Natural killer cell treated with Interleukin-12 subunit alpha and Interleukin-12 subunit beta and Interleukin-15 and Interleukin-18, amount 100 ng/mL, for 72 hours (primary cell): ENCODE results near the gene SEPTIN7. TPM values are rescaled to one million over a fixed set of nuclear protein-coding genes. Genes with fewer than 3 reads are reported as not detected.

Source experiments
- ATAC-seq, 2 donors: fragments of 150-1000 bp; cut with Tn5 transposase in 1 of 2; sonication (Bioruptor Pico), chemical (Tn5 transposase) in 1 of 2; 2 replicates each; pipeline ENCODE4 v1.10.0; 2021
- DNase-seq: peaks from one replicate; pipeline ENCODE4 v3.0.0; 2022; ENCODE audit warnings: low spot score
- H3K27ac Mint-ChIP-seq, 2 donors: 1 replicate in 1 of 2; 2 replicates in 1 of 2; pipeline ENCODE4 v1.8.0; 2022; ENCODE audit warnings: mixed read lengths in 2 of 2, mild to moderate bottlenecking in 1 of 2, moderate library complexity in 1 of 2
- H3K27me3 Mint-ChIP-seq, 2 donors: 1 replicate in 1 of 2; 2 replicates in 1 of 2; pipeline ENCODE4 v1.8.0; 2022; ENCODE audit warnings: mixed read lengths in 2 of 2
- H3K36me3 Mint-ChIP-seq: one replicate; pipeline ENCODE4 v1.8.0; 2022; ENCODE audit warnings: mixed read lengths
- H3K4me1 Mint-ChIP-seq, 2 donors: 1 replicate in 1 of 2; 2 replicates in 1 of 2; pipeline ENCODE4 v1.8.0; 2022; ENCODE audit warnings: low read depth in 2 of 2, mixed read lengths in 2 of 2, mild to moderate bottlenecking in 1 of 2
- H3K4me3 Mint-ChIP-seq: one replicate; pipeline ENCODE4 v1.8.0; 2022; ENCODE audit warnings: mixed read lengths
- H3K9me3 Mint-ChIP-seq: 2 replicates; pipeline ENCODE4 v1.8.0; 2022; ENCODE audit warnings: mixed read lengths
- total RNA-seq, 2 donors: library from RNA; stranded (reverse); gene quantifications; one replicate each; pipeline ENCODE4 v1.2.3, GENCODE V29; 2022

Gene SEPTIN7
- total RNA-seq, 2 donors from 2014 or later = 151 to 255 TPM

DNA sequence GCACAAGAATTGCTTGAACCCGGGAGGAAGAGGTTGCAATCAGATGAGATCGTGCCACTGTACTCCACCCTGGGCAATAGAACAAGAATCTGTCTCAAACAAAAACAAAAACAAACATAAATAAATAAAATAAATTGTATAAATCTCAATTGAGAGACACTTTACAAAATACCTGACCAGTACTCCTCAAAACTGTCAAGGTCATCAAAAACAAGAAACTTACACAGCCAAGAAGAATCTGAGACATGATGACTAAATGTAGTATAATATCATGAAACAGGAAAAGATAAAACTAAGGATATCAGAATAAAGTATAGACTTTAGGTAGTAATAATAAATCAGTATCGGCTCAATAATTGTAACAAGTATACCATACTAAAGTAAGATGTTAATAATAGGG lies 26.9 kb upstream of the SEPTIN7 start:
- no peaks in the 10 kb centered on the region for H3K27me3 Mint-ChIP-seq
- no peaks in the 10 kb centered on the region for H3K36me3 Mint-ChIP-seq
- no peak for ATAC-seq
- no peak for DNase-seq
- no peaks in the 10 kb centered on the region for H3K9me3 Mint-ChIP-seq
- H3K27ac Mint-ChIP-seq = no peak overlapping the region
- H3K4me3 Mint-ChIP-seq = no peak overlapping the region
- no peaks in the 10 kb centered on the region for H3K4me1 Mint-ChIP-seq

- Mint-ChIP-seq H3K4me1 (peaks cover 0 to under 1% of the 10 kb centered on the region in 2 donors), H3K4me3 (no peak overlapping the region), H3K36me3 (no peaks in the 10 kb centered on the region), H3K27ac (no peak overlapping the region), H3K9me3 (no peaks in the 10 kb centered on the region), H3K27me3 (no peaks in the 10 kb centered on the region)
- DNase-seq (no peak), ATAC-seq (no peak)
These were observed 24.2 kb upstream of the SEPTIN7 start for GRCh38 chr7:35776686-35777085.

DNA sequence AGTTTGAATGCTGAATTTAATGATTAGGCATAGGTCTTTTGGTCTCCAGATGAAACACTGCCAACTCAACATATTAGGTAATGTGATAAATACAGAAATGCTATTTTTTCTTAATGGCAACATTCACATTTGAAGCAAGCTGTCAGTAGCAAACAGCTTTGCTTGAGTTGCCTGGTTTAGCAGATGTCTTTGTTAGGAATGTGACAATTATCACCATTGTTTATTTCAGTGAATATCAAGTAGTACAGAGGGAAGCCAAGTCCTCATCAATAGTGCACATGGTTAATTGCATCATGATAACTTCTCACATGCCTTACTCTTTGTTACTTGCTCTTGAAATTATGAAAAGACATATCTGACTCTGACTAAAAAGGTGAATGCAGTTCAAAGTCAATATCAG lies 23.7 kb upstream of the SEPTIN7 start:
- H3K4me3 Mint-ChIP-seq = no peak overlapping the region
- no peaks in the 10 kb centered on the region for H3K36me3 Mint-ChIP-seq
- no peak for ATAC-seq
- H3K9me3 Mint-ChIP-seq = no peaks in the 10 kb centered on the region
- no peak overlapping the region for H3K27ac Mint-ChIP-seq
- H3K4me1 Mint-ChIP-seq = peaks cover 0 to 3% of the 10 kb centered on the region in 2 donors
- DNase-seq = no peak
- no peaks in the 10 kb centered on the region for H3K27me3 Mint-ChIP-seq

DNA sequence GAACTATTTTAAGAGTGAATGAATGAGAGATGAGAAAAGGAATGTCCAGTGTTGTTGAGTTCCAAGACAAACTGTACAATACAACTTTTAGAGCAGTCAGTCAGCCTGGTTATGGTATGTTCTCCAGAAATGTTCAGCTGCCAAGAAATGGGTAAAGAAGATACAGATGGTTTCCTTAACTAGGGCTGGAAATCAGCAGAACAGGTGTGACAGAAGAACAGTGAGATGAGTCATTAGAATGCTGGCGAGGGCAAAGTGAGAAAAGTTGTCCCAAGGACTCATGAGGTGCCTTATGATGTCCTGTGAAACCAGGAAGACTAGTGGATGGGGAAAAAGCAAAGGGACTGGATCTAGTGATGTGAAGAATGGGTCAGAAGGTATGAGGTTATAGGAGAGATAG lies 20.8 kb upstream of the SEPTIN7 start:
- H3K36me3 Mint-ChIP-seq = no peaks in the 10 kb centered on the region
- ATAC-seq (no peak), DNase-seq (no peak)
- H3K4me1 Mint-ChIP-seq = peaks cover 0 to 3% of the 10 kb centered on the region in 2 donors
- no peak overlapping the region for H3K27ac Mint-ChIP-seq
- H3K27me3 Mint-ChIP-seq = no peaks in the 10 kb centered on the region
- no peaks in the 10 kb centered on the region for H3K9me3 Mint-ChIP-seq
- H3K4me3 Mint-ChIP-seq = no peak overlapping the region

GRCh38 chr7:35781200-35781701 lies 19.6 kb upstream of the SEPTIN7 start:
- ATAC-seq = no peak
- no peaks in the 10 kb centered on the region for H3K36me3 Mint-ChIP-seq
- peaks cover 0 to 3% of the 10 kb centered on the region in 2 donors for H3K4me1 Mint-ChIP-seq
- no peaks in the 10 kb centered on the region for H3K27me3 Mint-ChIP-seq
- H3K4me3 Mint-ChIP-seq = no peak overlapping the region
- no peaks in the 10 kb centered on the region for H3K9me3 Mint-ChIP-seq
- no peak overlapping the region for H3K27ac Mint-ChIP-seq
- no peak for DNase-seq

- Mint-ChIP-seq H3K4me3 (no peak overlapping the region), H3K27ac (no peak overlapping the region), H3K4me1 (peaks cover 0 to 3% of the 10 kb centered on the region in 2 donors), H3K27me3 (no peaks in the 10 kb centered on the region), H3K9me3 (no peaks in the 10 kb centered on the region), H3K36me3 (no peaks in the 10 kb centered on the region)
- ATAC-seq (no peak), DNase-seq (no peak)
These were observed 18.9 kb upstream of the SEPTIN7 start for GRCh38 chr7:35781767-35782515.

DNA sequence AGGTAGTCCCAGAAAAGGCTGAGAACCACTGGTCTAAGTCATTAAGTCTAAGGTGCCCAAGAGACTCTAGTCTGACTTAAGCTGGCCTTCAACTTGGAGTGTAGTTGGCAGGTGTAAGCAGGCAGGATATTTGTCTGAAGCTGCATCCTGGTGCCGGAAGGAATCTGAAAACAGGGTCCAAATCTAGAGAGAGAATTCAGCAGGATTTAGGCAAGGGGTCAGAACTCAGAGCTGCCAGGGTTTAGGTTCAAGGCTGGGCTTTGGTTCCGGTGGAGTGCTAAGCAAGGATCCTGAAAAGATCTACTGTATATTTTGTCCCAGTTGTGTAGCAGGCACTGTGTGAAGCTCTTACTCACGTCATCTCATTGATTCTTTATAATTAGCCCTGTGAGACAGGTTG lies 16.5 kb upstream of the SEPTIN7 start:
- no peak overlapping the region for H3K27ac Mint-ChIP-seq
- no peak for DNase-seq
- ATAC-seq = no peak
- H3K36me3 Mint-ChIP-seq = peaks cover 7% of the 10 kb centered on the region
- H3K9me3 Mint-ChIP-seq = peaks cover 4% of the 10 kb centered on the region
- no peak overlapping the region for H3K4me3 Mint-ChIP-seq
- no peaks in the 10 kb centered on the region for H3K27me3 Mint-ChIP-seq
- peaks cover 0 to 3% of the 10 kb centered on the region in 2 donors for H3K4me1 Mint-ChIP-seq

DNA sequence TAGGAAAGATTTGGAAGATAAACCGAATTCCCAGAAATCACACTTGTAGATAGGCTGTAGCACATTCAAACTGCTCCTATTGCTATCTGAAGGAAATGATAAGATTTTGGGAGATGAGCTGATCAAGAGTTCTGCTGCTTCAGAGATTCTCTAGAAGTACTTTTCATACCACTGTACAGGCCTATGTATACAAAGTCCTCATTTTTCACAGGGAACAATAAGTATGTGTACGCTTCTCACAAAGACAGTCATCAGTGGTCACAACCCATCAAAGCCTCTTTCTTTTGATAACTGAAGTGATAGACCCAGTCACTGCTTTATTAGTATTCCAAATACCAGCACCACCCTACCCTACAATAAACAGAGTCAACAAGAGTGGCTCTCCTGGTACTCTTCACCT lies 15.6 kb upstream of the SEPTIN7 start:
- no peaks in the 10 kb centered on the region for H3K27me3 Mint-ChIP-seq
- H3K36me3 Mint-ChIP-seq = peaks cover 16% of the 10 kb centered on the region
- ATAC-seq = no peak
- no peak overlapping the region for H3K27ac Mint-ChIP-seq
- H3K9me3 Mint-ChIP-seq = peaks cover 8% of the 10 kb centered on the region
- peaks cover 0 to 3% of the 10 kb centered on the region in 2 donors for H3K4me1 Mint-ChIP-seq
- no peak for DNase-seq
- no peak overlapping the region for H3K4me3 Mint-ChIP-seq

DNA sequence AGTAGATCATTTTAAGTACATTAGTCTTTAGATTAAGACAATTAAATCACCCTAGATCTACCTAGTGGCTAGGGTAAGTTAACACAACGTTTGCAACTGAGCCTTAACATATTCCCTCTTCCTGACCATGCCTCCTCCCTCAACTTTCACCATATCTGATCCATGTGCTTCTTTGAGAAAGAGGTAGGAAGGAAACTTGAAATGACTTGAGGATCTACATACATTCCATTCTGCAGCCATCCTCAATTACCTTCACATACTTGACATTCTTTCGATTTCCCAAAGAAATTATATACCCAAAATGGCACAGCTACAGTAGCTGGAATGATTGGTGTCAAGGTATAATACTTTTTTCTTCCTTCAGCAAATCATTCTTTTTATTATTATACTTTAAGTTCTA lies 12.9 kb upstream of the SEPTIN7 start:
- Mint-ChIP-seq H3K36me3 (peaks cover 16% of the 10 kb centered on the region), H3K27ac (no peak overlapping the region), H3K27me3 (no peaks in the 10 kb centered on the region), H3K4me3 (no peak overlapping the region), H3K9me3 (peaks cover 8% of the 10 kb centered on the region), H3K4me1 (no peaks in the 10 kb centered on the region)
- ATAC-seq (no peak), DNase-seq (no peak)

DNA sequence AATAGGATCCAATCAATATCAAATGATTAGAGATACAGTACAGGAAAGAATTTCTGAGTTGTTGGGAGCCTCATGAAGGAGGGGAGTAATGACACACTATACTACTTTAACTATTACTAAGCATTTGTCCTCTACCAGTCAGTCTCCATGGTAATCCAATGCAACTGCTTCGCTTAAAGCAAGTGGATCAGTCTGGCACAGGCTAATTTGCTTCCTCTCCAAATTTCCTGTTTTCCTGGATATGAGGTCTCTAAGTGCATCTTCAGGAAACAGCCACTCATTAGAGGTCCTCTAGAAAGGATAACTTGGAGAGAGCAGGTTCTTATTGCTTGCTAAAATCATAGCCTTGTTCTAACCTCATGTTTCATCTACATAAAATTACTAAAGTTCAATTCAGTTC lies 8.4 kb upstream of the SEPTIN7 start:
- ATAC-seq (no peak), DNase-seq (no peak)
- Mint-ChIP-seq H3K4me1 (peaks cover 0 to 2% of the 10 kb centered on the region in 2 donors), H3K27me3 (peaks cover 3 to 7% of the 10 kb centered on the region in 2 donors), H3K9me3 (peaks cover 8% of the 10 kb centered on the region), H3K36me3 (peaks cover 16% of the 10 kb centered on the region), H3K4me3 (no peak overlapping the region), H3K27ac (no peak overlapping the region)

DNA sequence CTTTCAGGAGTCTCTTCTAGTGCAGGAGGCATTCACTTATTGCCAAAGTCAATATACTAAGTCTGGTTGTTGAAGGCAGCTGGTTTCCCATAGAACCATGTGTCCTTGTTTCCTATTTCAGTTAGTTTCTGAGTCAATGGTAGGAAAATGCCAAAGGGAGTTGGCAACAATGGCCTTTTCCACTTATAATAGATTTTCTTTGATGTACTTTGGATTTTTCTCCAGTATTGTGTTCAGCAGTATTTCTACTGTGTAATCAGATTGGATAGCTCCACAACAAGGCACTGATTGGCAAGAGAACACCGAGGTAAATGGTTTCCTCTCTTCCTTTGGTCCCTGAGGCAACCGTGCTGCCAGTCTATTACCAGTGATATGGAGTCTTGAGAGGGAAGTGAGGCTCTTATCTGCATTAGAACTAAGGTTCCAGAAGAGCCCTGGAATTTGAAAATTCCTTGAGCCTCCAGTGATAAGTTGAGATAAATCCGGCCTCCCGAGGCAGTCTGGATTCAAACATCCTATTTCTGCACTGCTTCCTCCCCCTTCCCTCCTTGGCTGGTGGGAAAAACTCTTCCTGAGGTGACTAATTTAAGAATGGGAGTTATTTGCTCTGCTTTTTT lies 7.9 kb upstream of the SEPTIN7 start:
- H3K36me3 Mint-ChIP-seq = peaks cover 16% of the 10 kb centered on the region
- peaks cover 3 to 7% of the 10 kb centered on the region in 2 donors for H3K27me3 Mint-ChIP-seq
- peaks cover 8% of the 10 kb centered on the region for H3K9me3 Mint-ChIP-seq
- DNase-seq (no peak), ATAC-seq (no peak)
- H3K4me3 Mint-ChIP-seq = no peak overlapping the region
- peaks cover 0 to 2% of the 10 kb centered on the region in 2 donors for H3K4me1 Mint-ChIP-seq
- no peak overlapping the region for H3K27ac Mint-ChIP-seq

GRCh38 chr7:35797311-35797710 lies 3.5 kb upstream of the SEPTIN7 start:
- ATAC-seq (no peak), DNase-seq (no peak)
- Mint-ChIP-seq H3K27ac (no peak overlapping the region), H3K9me3 (no peaks in the 10 kb centered on the region), H3K4me1 (peaks cover 10 to 13% of the 10 kb centered on the region in 2 donors), H3K27me3 (peaks cover 3 to 7% of the 10 kb centered on the region in 2 donors), H3K36me3 (no peaks in the 10 kb centered on the region), H3K4me3 (no peak overlapping the region)

- peak overlapping the region; percentile 98 for H3K4me3 Mint-ChIP-seq
- H3K27me3 Mint-ChIP-seq = peaks cover 3 to 7% of the 10 kb centered on the region in 2 donors
- peaks cover 34 to 39% of the 10 kb centered on the region in 2 donors for H3K4me1 Mint-ChIP-seq
- H3K27ac Mint-ChIP-seq = peak overlapping the region; percentile 98 to 99
- ATAC-seq (peak; percentile 54 to 66), DNase-seq (peak; percentile 87)
- H3K36me3 Mint-ChIP-seq = peaks cover 4% of the 10 kb centered on the region
- no peaks in the 10 kb centered on the region for H3K9me3 Mint-ChIP-seq
These were observed 775 bp upstream of the SEPTIN7 start for GRCh38 chr7:35799846-35800717.
